Keratinocyte (primary cell): Measurements from ENCODE around the gene SUV39H1. TPM values are rescaled to one million over a fixed set of nuclear protein-coding genes. Genes with fewer than 3 reads are reported as not detected.

Experiments used
- DNase-seq: peaks from one replicate; pipeline ENCODE4 v3.0.0-alpha.2; 2011; ENCODE audit warnings: low read depth, missing footprints, low spot score
- FAIRE-seq: peaks from 2 replicates; lab custom pipeline; 2011; peaks lifted over from hg19 to GRCh38; lab: Jason Lieb, UNC
- H2AFZ ChIP-seq: 2 replicates; pipeline ENCODE4 v1.6.0; 2012; ENCODE audit warnings: low read length, control low read depth, inconsistent platforms; ENCODE audit not compliant: control insufficient read depth
- H3K27ac ChIP-seq: 2 replicates; pipeline ENCODE4 v1.5.1; 2011; ENCODE audit warnings: low read length; ENCODE audit not compliant: control insufficient read depth, insufficient read depth
- H3K27me3 ChIP-seq: 3 replicates; pipeline ENCODE4 v1.6.0; 2011; ENCODE audit warnings: low read length; ENCODE audit not compliant: control insufficient read depth, insufficient read depth; ENCODE audit errors: extremely low read depth
- H3K36me3 ChIP-seq, 2 experiments: 2 replicates in 1 of 2; 3 replicates in 1 of 2; pipeline ENCODE4 v1.5.1; 2011; ENCODE audit warnings: low read length in 2 of 2, mild to moderate bottlenecking in 1 of 2; ENCODE audit not compliant: control insufficient read depth in 2 of 2, insufficient read depth in 2 of 2; ENCODE audit errors: extremely low read depth in 1 of 2
- H3K4me1 ChIP-seq: 3 replicates; pipeline ENCODE4 v1.5.1; 2011; ENCODE audit warnings: low read length; ENCODE audit not compliant: control insufficient read depth, insufficient read depth; ENCODE audit errors: extremely low read depth
- H3K4me2 ChIP-seq: 3 replicates; pipeline ENCODE4 v1.6.0; 2011; ENCODE audit warnings: low read depth, low read length; ENCODE audit not compliant: control insufficient read depth, insufficient read depth; ENCODE audit errors: extremely low read depth
- H3K4me3 ChIP-seq, 3 experiments: fragments of 200-600 bp in 1 of 3; sonication (generic) in 1 of 3; 2 replicates in 2 of 3; 3 replicates in 1 of 3; pipeline ENCODE4 v1.5.1; 2011 to 2016; ENCODE audit warnings: low read length in 3 of 3, mild to moderate bottlenecking in 3 of 3, control low read depth in 2 of 3, inconsistent platforms in 1 of 3, low read depth in 1 of 3, mixed read lengths in 1 of 3, mixed run types in 1 of 3, moderate library complexity in 1 of 3; ENCODE audit not compliant: control insufficient read depth in 2 of 3, insufficient read depth in 2 of 3; ENCODE audit errors: extremely low read depth in 1 of 3
- H3K79me2 ChIP-seq: 2 replicates; pipeline ENCODE4 v1.6.0; 2012; ENCODE audit warnings: low read length; ENCODE audit not compliant: control insufficient read depth, insufficient read depth
- H3K9ac ChIP-seq: 3 replicates; pipeline ENCODE4 v1.6.0; 2011; ENCODE audit warnings: low read length; ENCODE audit not compliant: control insufficient read depth, insufficient read depth; ENCODE audit errors: extremely low read depth
- H3K9me1 ChIP-seq: 3 replicates; pipeline ENCODE4 v1.6.0; 2011; ENCODE audit warnings: low read length; ENCODE audit not compliant: control insufficient read depth, insufficient read depth; ENCODE audit errors: extremely low read depth
- H3K9me3 ChIP-seq: 2 replicates; pipeline ENCODE4 v1.5.1; 2012; ENCODE audit warnings: low read depth, low read length; ENCODE audit not compliant: control insufficient read depth
- H4K20me1 ChIP-seq: 3 replicates; pipeline ENCODE4 v1.6.0; 2011; ENCODE audit warnings: low read length; ENCODE audit not compliant: control insufficient read depth, insufficient read depth; ENCODE audit errors: extremely low read depth
- EZH2 ChIP-seq: IDR thresholded peaks from one replicate; pipeline ENCODE4 v1.6.1; 2012; ENCODE audit warnings: inconsistent platforms, mild to moderate bottlenecking, low read length, moderate library complexity
- dilution Hi-C: fragments of 300-500 bp; cut with MboI; formaldehyde crosslinking; loops from one replicate; pipeline ENCODE4 v1.7.0; 2020; ENCODE audit warnings: low sequenced_read_pairs; ENCODE audit not compliant: extremely low pct_ligation_motif_present
- polyA plus RNA-seq, 5 experiments: library from polyadenylated mRNA; depleted of rRNA in 3 of 5; stranded (reverse) in 3 of 5; stranded (forward) in 1 of 5; unstranded in 1 of 5; fragments of >200 nt; gene quantifications; 1 replicate in 1 of 5; 2 replicates in 3 of 5; 3 replicates in 1 of 5; pipeline versions ENCODE4 v1.2.1 to v1.2.3, GENCODE V29; 2011 to 2012; ENCODE audit warnings: missing spikeins in 2 of 5, low read depth in 1 of 5, low replicate concordance in 1 of 5
- TF ChIP-seq, protein P1 (sequence below), 3 experiments: IDR thresholded peaks in 1 of 3; conservative IDR thresholded peaks in 1 of 3; optimal IDR thresholded peaks in 1 of 3; 2 replicates in 2 of 3; 3 replicates in 1 of 3; pipeline versions ENCODE3 to v1.5.1; 2011; ENCODE audit warnings: low read length in 3 of 3, mild to moderate bottlenecking in 3 of 3, moderate library complexity in 2 of 3, control low read depth in 1 of 3, inconsistent platforms in 1 of 3; ENCODE audit not compliant: insufficient read depth in 2 of 3; ENCODE audit errors: extremely low read depth in 1 of 3

Gene SUV39H1
- polyA plus RNA-seq, 1 donor (not counting 4 experiments of a cell fraction or from before 2014, with no cell fraction given) = 4.9 TPM

DNA sequence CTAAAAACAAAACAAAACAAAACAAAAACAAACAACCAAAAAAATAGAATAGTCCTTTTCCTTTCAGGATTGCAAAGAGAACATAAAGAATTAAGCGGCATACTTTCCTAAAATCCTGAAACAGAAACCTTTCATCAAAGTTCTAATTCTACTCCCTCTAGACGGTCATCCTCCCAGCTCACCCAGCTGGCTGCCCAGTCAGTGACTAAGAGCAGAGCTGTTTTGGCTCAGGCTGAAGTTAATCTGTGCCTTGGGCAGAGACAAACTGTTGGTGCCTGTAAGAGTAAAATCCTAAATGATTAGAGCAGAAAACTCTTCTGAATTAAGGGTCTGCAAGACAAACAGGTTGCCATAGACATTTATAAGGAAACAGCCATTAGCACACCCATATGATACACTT, 30.5 kb upstream of the SUV39H1 start:
- no peak overlapping the region for H3K4me2 ChIP-seq
- TF ChIP-seq, protein P1, sequence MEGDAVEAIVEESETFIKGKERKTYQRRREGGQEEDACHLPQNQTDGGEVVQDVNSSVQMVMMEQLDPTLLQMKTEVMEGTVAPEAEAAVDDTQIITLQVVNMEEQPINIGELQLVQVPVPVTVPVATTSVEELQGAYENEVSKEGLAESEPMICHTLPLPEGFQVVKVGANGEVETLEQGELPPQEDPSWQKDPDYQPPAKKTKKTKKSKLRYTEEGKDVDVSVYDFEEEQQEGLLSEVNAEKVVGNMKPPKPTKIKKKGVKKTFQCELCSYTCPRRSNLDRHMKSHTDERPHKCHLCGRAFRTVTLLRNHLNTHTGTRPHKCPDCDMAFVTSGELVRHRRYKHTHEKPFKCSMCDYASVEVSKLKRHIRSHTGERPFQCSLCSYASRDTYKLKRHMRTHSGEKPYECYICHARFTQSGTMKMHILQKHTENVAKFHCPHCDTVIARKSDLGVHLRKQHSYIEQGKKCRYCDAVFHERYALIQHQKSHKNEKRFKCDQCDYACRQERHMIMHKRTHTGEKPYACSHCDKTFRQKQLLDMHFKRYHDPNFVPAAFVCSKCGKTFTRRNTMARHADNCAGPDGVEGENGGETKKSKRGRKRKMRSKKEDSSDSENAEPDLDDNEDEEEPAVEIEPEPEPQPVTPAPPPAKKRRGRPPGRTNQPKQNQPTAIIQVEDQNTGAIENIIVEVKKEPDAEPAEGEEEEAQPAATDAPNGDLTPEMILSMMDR (optimal IDR thresholded peaks at IDR 0.05 in 1 of 3, IDR thresholded peaks at IDR 0.05 in 1 of 3, conservative IDR thresholded peaks at IDR 0.05 in 1 of 3; ENCODE audit: extremely low read depth in 1 of 3, insufficient read depth in 2 of 3, low read length in 3 of 3) = no peak
- no peak for TF ChIP-seq EZH2
- no peak for DNase-seq
- H3K9me1 ChIP-seq = no peaks in the 10 kb centered on the region
- H3K9me3 ChIP-seq = no peaks in the 10 kb centered on the region
- dilution Hi-C loops = no loop called here
- FAIRE-seq = no peak
- H3K4me3 ChIP-seq = no peak overlapping the region
- H3K36me3 ChIP-seq = no peaks in the 10 kb centered on the region
- no peaks in the 10 kb centered on the region for H3K79me2 ChIP-seq
- no peaks in the 10 kb centered on the region for H3K27me3 ChIP-seq
- no peak overlapping the region for H3K27ac ChIP-seq
- no peaks in the 10 kb centered on the region for H4K20me1 ChIP-seq
- H3K9ac ChIP-seq = no peak overlapping the region
- H2AFZ ChIP-seq = no peak overlapping the region
- H3K4me1 ChIP-seq = no peaks in the 10 kb centered on the region

DNA sequence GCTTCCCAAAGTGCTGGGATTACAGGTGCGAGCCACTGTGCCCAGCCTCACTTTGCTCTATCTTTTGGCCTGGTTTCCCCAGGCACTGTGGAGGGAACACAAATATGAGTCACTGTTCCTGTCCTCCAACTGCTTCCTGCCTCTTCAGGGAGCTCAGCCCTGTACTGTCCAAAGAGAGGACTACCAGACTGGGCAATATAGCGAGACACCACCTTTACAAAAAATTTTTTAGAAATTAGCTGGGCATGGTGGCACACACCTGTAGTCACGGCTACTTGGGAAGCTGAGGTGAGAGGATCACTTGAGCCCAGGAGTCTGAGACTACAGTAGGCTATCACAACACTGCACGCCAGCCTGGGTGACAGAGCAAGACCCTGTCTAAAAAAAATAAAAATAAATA, 29.9 kb upstream of the SUV39H1 start:
- H3K27ac ChIP-seq = no peak overlapping the region
- no peaks in the 10 kb centered on the region for H3K36me3 ChIP-seq
- H3K79me2 ChIP-seq = no peaks in the 10 kb centered on the region
- H4K20me1 ChIP-seq = no peaks in the 10 kb centered on the region
- no peak overlapping the region for H3K4me3 ChIP-seq
- FAIRE-seq = no peak
- no peaks in the 10 kb centered on the region for H3K27me3 ChIP-seq
- no peak overlapping the region for H2AFZ ChIP-seq
- no peak for DNase-seq
- TF ChIP-seq EZH2 = no peak
- TF ChIP-seq, protein P1 (optimal IDR thresholded peaks at IDR 0.05 in 1 of 3, IDR thresholded peaks at IDR 0.05 in 1 of 3, conservative IDR thresholded peaks at IDR 0.05 in 1 of 3; ENCODE audit: extremely low read depth in 1 of 3, insufficient read depth in 2 of 3, low read length in 3 of 3) = no peak
- dilution Hi-C loops = no loop called here
- H3K9ac ChIP-seq = no peak overlapping the region
- H3K9me3 ChIP-seq = no peaks in the 10 kb centered on the region
- no peaks in the 10 kb centered on the region for H3K4me1 ChIP-seq
- H3K4me2 ChIP-seq = no peak overlapping the region
- H3K9me1 ChIP-seq = no peaks in the 10 kb centered on the region
